Measurements from ENCODE around the gene JADE2. TPM values are rescaled to one million over a fixed set of nuclear protein-coding genes. Genes with fewer than 3 reads are reported as not detected.

The JADE2 gene
- total RNA-seq, 1 experiment from 2014 or later = 39.9 TPM

GRCh38 chr5:134500699-134501430 is 24.6 kb upstream of the JADE2 start (continued):
- TF ChIP-seq REST (IDR thresholded peaks at IDR 0.05; ENCODE audit: low read depth) = no peak
- no peak for TF ChIP-seq FOSL1 (IDR thresholded peaks at IDR 0.05; ENCODE audit: low read depth)

GRCh38 chr5:134502259-134502658 is 23.2 kb upstream of the JADE2 start:
- H3K9ac ChIP-seq (ENCODE audit: low read length) = no peak overlapping the region
- RAD21 ChIA-PET (ENCODE audit: low non-redundant PET in 1 of 2, low total read pairs in 2 of 2, uncharacterized antibody in 2 of 2, unreplicated experiment in 2 of 2) = interaction anchor here in 1 of 2 experiments (1.6 kb wide), 1 partner anchor 36 kb away, joined by 6 read pairs; no protein-coding TSS in a partner anchor
- POLR2A ChIA-PET = interaction anchor here (1.6 kb wide), 1 partner anchor 9 kb away, joined by 8 read pairs; no protein-coding TSS in a partner anchor
- DNase-seq (ENCODE audit: low read depth, low spot score) (no peak), ATAC-seq (no peak)
- no peak overlapping the region for H3K4me3 ChIP-seq (replicated peaks in 1 of 2; ENCODE audit: low read depth in 1 of 2, low read length in 2 of 2)
- H2AFZ ChIP-seq (ENCODE audit: low read depth, low read length, poor library complexity, severe bottlenecking) = no peak overlapping the region
- no peak overlapping the region for H3K4me2 ChIP-seq (ENCODE audit: low read length)
- peaks cover 40 to 65% of the 10 kb centered on the region in 2 experiments for H3K4me1 ChIP-seq (ENCODE audit: control insufficient read depth in 1 of 2, insufficient read depth in 2 of 2, low read length in 2 of 2)
- intact Hi-C loops (cut with micrococcal nuclease) = no loop called here
- BruUV-seq (replicated peaks) = no TSS peak
- CTCF ChIA-PET = interaction anchor here (1.0 kb wide), 1 partner anchor 9 kb away, joined by 4 read pairs; no protein-coding TSS in a partner anchor
- no peak overlapping the region for H3K27ac ChIP-seq (ENCODE audit: low read depth, low read length)
- no peak for TF ChIP-seq SIN3A (IDR thresholded peaks at IDR 0.05; ENCODE audit: low read depth)
- no peak for TF ChIP-seq ZFX (IDR thresholded peaks at IDR 0.05)
- TF ChIP-seq YY1 (IDR thresholded peaks at IDR 0.05; ENCODE audit: extremely low read depth, insufficient replicate concordance, low read depth, low read length) = no peak
- H4K20me1 ChIP-seq (ENCODE audit: insufficient read depth) = no peaks in the 10 kb centered on the region
- no peaks in the 10 kb centered on the region for H3K9me2 ChIP-seq (ENCODE audit: insufficient read depth)
- no peaks in the 10 kb centered on the region for H3K9me3 ChIP-seq (ENCODE audit: control insufficient read depth in 1 of 2, insufficient read depth in 1 of 2, low read depth in 1 of 2, low read length in 2 of 2)
- no peaks in the 10 kb centered on the region for H3K27me3 ChIP-seq (ENCODE audit: insufficient read depth, low read length)
- H3K36me3 ChIP-seq (ENCODE audit: control insufficient read depth in 1 of 2, insufficient read depth in 2 of 2, low read length in 2 of 2) = no peaks in the 10 kb centered on the region
- no peaks in the 10 kb centered on the region for H3K79me2 ChIP-seq (ENCODE audit: insufficient read depth, low read length)
